ENCODE results near the gene TP53I13.

Gene TP53I13

DNA sequence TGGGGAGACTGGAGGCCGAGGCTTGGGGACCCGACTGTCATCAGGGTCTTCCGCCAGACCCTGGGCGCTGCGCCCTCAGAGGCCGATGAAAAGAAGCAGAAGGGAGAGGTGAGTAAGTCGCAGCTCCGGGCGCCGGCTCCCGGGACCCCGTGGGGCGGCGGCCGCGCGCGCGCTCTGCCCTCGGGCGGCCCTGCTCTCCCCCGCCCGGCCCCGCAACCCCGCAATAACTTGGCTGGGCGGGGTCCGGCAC lies 1.3 kb upstream of the TP53I13 start:
- no peak for DNase-seq (ENCODE audit: low spot score)

DNA sequence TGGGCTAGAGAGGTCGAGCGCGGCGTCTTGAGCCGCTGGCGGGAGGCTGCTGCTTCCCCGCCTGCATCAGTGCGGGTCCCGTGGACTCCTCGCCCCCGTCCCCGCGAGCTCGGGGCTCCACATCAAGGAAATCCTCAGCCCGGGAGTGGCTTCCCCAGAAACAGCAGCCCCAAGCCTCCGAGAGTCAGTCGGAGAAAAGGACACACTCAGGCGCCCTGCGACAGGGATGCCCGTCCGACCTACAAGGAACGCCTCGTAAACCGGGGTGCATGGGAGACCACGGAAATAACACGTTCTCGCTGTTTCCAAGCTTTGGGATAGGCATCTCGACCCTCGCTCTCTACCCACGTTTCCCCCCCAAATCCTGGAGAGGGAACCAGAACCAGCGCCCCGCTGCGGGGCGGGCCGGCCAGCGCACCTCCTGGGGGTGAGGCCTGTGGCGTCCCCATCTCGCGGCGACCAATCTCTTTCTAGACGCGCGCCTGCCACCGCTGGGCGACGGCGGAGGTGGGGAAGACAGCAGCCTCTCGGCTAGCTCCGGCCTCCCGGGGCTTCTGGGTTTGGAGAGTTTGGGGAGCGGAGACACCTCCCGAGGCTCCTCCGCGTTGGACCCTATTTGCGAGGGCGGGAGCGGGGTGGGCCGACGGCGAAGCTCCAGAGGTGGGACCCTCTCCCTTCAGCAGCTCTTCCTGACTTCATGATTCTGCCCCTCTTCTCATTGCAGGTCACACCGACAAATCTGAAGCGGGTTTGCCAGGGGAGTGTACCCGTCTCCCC lies 759 bp upstream of the TP53I13 start:
- peak; percentile 41 for DNase-seq (ENCODE audit: low spot score)

DNA sequence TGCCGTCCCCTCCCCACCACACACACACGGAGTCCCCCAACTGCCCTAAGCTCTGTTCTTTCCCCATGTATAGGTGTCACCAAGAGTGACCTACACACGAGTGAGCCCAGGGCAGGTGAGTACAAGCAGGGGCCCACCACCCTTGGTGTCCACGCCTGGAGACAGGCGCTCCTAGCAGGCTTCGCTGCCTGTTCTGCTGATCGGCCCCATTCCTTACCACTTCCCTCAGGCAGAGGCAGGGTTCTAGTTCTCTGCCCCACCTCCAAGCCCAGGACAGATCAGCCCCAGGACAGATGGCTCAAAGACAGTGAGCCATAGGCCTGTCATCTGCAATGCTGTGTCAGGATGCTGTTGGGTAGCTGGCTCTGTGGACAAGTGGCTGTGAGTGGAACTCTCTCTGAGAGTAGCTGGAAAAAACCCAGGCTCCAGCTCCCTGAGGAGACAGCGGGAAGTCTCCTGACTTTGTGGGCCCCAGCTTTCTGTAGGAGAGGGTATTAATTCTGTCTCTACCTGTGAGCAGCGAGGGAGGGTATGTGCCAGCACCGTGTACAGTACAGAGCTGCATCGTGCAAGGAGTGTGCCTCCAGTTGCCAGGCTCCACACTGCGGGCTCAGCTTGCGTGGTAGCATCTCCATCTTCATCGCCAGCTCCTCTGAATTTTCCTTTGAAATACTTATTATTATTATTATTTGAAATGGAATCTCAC lies 897 bp downstream of the TP53I13 start:
- DNase-seq (ENCODE audit: low spot score): no peak

DNA sequence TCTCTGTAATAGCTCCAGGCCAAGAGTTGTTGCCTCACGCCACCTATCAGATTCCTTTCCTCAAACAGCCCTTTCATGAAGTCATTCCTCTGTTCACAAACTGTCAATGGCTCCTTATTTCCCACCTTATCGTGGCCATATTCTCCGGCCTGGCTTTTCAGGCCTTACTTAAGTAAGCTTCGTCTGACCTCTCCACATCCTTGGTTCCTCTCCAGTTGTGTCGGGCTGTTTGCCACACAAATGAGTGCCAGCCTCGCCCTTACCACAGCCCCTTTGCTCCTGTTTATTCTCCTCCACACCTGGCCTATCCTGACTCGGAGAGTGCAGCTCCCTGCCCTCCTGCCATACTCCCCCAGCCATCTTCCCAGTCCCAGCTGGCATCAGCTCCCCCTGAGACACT lies 2.0 kb downstream of the TP53I13 start:
- peak; percentile 9 for DNase-seq (ENCODE audit: low spot score)

DNA sequence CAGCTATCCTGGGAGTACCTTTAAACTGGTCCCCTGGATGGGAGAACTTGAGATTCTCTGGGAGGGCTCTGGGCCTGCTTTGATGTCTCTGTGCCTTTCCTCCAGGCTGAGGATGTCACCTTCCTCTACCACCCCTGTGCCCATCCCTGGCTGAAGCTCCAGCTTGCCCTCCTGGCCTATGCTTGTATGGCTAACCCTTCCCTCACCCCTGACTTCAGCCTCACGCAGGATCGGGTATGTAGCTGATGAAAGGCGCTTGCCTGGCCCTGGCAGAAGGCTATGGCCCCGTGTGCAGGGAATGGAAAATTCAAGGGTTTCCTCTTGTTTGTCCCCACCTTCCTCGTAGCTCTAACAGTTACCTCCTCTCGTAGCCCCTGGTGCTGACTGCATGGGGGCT lies 3.0 kb downstream of the TP53I13 start:
- DNase-seq (ENCODE audit: low spot score): peak; percentile 8

DNA sequence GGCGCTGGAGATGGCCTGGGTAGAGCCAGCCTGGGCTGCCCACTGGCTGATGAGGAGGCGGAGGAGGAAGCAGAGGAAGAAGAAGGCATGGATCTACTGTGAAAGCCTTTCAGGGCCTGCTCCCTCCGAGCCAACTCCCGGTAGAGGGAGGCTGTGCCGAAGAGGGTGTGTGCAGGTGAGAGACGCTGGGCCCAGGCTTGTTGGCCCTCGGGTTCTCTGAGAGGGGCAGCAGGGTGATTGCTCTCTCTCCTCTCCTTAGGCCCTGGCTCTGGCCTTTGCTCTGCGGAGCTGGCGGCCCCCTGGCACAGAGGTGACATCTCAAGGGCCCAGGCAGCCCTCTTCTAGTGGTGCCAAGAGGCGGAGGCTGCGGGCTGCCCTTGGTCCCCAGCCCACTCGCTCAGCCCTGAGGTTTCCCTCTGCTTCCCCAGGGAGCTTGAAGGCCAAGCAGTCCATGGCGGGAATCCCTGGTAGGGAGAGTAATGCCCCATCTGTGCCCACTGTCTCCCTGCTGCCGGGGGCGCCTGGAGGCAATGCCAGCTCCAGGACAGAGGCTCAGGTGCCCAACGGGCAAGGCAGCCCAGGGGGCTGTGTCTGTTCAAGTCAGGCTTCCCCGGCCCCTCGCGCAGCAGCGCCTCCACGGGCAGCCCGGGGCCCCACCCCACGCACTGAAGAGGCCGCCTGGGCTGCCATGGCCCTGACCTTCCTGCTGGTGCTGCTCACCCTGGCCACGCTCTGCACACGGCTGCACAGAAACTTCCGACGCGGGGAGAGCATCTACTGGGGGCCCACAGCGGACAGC lies 3.6 kb downstream of the TP53I13 start:
- peak; percentile 20 for DNase-seq (ENCODE audit: low spot score)

DNA sequence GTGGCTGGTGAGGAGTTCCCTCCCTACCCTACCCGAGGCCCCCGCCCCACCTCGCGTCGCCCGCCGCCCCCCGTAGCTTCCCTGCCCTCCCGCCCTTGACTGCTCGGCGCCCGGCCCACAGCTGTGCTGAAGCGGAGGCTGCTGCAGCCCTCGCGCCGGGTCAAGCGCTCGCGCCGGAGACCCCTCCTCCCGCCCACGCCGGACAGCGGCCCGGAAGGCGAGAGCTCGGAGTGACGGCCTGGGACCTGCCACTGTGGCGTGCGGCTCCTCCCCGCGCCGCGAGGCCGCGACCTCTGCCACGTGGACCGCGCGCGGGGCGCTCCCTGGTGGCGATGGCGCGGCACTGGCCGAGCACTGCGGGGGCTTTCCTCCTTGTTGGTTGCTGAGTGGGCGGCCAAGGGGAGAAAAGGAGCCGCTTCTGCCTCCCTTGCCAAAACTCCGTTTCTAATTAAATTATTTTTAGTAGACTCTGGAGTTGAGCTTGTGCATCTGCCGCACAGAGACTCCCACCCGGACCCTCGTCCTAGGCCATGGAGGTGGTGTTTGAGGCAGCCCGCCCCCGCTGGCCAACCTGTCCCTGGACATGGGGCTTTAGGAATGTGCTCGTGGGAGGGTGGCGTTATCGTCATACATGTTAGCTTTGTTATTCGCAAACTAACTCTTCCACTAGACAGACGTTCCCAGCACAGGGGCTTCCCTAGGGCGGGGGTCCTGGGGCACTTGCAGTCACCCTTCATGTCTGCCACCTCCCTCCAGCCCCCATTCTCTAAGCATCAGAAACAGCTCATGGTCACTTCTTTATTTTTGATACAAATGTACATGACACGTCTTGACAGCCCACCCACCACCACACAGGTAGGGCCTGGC lies 4.4 kb downstream of the TP53I13 start:
- DNase-seq (ENCODE audit: low spot score): peak; percentile 65

DNA sequence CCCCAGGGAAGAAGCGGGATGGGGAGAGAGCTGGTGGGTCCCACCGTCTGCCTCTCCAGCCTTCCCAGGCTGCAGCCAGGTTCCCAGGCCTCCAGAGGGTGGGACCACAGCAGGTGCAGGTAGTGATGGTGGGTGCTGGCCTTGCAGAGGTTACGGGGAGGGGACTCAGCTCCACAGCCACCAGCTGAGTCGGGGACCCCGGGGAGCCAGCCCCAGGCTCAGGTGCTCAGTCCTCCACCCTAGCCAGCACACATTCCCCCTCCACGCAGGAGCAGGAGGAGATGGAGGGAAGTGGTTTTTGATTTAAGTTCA lies 5.0 kb downstream of the TP53I13 start:
- DNase-seq (ENCODE audit: low spot score): no peak

DNA sequence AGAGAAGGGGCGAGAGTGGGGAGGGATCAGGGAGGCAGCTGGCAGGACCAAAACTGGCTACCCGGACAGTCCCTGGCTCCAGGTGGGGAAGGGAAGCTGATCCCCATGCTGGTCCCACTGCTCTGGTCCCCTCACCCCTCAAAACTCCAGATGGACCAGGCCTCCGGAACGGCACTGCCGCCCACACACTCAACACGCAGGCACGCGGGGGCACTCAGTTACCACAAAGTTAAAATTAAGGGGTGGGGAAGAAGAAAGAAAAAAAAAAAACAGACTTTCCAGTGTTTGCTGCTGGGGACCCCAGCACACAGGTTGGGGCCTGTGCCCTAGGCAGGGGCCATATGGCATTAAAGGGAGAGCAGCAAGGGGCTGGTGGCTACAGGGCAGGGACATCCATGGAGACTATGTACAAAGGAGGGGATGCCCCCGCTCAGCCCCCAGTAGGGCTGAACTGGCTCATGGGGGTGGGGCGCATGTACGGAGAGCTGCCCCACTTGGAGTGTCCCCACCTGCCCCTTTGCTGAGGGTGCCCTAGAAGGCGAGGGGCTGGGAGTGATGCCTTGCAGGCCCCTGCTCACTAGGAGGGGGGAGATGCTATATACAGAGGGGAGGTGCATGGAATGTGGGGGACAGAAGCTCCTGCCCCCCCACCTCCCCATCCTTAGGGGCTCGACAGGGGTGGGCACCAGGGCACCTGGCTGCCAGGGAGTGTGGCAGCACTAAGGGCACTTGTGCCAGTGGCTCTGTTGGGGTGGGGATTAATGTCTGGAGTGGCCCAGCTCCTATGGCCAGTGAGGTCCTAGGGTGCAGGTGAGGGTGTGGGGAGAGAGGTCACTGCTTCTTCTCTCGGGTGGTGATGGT lies 5.6 kb downstream of the TP53I13 start:
- peak; percentile 20 for DNase-seq (ENCODE audit: low spot score)

DNA sequence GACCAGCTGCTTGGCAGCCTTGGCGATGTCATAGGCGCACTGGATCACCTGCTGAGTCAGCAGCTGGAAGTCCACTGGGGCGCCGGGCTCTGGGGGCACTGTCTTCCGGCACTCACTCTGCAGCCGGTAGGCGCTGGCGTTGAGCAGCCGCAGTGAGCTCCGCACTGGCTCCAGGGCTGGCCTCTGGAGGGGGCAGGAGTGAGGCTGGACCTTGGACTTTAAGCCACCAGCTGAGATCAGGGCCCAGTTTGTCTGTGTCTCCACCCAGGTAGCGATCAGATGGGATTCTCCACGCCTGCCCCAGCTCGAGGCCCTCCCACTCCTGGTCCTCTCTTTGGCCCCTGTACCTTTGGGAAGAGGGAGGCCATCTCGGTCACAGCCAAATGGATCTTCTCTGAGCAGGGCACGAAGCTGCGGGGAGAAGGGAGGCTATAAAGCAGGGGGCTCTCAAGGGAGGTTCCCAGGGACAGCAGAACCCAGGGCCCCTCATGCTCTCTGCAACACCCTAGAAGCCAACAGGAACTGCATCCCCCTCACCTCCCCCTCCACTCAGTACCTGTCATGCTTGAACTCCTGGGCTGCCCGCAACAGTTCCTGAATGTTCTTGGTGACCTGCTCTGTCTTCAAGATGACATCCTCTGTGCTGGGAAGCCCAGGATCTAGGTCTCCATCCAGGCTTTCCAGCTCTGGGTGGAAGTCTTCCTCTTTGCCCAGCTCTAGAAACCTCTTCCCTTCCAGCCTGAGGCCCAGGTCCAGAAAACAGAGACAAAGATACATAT lies 6.4 kb downstream of the TP53I13 start:
- peak; percentile 10 for DNase-seq (ENCODE audit: low spot score)

DNA sequence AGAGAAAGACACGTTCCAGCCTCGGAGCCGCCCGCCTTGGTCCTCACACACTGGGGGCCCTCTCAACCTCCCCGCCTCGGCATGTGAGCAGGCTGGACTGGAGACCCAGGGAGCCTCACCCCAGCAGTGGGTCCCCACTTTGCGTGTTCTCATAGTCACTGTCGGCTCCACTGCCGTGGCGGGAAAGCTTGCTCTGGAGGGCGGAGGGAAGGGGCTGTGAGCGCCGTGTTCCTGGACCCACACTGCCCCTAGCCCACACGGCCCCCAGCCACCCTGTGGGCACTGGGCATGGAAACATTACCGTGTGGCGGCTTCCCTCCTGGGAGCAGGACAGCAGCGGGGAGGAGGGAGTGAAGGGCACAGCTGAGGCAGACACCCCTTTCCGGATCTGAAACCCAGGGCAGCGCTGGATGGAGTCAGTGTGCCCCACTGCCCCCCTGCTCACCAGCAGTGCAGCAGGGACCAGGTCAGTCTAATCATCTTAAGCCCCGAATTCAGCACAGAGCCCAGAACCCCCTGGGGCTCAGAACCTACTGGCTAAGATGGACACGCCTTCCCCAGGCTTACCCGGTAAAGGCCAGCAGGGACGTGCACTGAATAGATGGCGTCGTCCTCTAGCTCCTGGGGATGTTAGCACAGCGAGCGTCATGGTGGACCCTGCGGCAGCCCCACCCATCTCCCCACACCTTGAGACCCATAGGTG lies 7.2 kb downstream of the TP53I13 start:
- no peak for DNase-seq (ENCODE audit: low spot score)

DNA sequence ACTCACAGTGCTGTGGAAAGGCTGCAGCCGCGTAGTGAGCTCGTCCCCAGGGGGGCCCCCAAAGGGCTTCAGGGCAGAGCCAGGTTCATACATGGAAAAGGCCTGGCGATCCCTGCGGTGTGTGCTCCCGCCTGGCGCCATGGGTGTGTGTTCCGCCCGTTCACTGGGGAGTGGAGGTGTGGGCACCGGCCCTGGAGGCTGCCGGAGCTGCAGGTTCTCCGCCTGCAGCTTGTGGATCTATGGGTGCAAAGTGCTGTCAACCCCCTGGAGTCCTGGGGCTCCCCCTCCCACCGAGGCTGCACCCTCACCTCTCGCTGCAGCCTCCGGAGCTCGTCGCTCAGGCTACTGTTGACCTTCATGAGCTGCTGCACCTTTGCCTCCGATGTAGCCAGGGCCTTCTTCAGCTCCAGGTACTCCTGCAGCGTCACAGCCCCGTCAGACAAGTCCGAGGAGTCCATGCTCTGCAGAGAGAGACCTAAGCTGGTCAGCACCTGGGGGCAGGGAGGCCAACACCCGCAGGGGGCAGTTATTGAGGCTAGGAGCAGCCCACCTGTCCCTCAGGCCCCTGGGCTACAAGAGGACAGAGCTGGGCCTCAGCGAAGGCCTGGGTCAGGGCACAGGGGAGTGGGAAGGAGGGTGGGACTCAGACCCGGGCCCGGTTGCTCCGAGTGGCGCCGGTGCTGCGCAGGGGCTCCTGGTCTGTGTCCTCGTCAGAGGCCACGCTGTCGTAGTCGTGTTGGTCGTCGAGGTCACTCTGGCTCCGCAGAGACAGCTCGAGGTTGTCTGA lies 7.9 kb downstream of the TP53I13 start:
- DNase-seq (ENCODE audit: low spot score): no peak

DNA sequence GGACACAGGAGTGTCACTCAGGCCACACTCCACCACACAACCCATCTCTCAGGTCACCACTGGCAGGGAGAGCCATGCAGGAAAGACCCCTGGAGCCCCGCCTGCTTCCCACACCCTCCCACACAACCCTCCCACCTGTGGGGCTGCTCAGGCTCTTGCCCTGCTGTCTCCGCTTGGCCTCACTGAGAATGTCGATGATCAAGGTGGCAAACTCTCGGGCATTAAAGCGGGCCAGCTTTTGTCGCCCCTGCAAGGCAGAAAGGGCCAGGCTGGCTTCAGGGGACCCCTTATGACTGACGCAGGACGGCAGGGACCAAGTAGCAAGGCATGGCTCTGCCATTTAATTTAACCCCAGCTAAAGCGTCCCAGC lies 8.5 kb downstream of the TP53I13 start:
- no peak for DNase-seq (ENCODE audit: low spot score)

DNA sequence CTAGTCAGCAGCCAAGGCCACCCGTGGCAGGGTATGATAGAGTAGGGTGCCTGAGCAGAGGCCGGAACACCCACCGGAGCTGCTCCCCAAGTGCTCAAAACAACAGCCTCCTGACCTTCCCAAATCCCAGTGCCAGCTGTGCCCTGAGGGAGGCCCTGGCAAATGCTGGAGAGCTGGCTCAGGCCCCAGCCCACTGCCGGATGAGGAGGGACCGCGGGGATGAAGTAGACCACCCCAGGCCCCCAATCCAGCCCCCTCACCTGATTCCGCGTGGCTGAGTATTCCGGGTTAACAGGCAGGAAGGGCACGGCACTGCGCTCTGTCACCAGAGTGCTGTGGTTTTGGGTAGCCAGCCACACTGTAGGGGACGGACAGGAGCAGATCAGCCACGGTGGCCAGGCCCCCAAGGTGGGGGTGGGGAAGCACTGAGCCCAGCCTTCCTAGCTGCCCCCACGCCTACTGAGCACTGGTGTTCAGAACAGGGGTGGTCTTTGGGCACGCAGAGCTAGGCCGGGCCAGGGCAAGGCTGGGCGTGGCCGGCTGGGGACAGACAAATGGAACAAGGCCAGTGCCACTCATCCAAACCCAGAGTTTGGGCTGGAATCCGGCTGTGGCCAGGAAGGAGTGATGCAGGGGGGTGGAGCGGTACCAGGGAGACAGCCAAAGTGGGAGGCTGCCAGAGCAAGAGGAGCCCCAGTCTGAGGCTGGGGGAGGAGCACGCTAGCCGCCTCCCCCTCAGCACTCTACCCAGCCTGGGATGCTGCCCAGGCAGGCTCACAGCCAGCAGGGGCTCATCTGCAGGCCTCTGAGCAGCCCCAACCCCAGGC lies 9.1 kb downstream of the TP53I13 start:
- peak; percentile 86 for DNase-seq (ENCODE audit: low spot score)

DNA sequence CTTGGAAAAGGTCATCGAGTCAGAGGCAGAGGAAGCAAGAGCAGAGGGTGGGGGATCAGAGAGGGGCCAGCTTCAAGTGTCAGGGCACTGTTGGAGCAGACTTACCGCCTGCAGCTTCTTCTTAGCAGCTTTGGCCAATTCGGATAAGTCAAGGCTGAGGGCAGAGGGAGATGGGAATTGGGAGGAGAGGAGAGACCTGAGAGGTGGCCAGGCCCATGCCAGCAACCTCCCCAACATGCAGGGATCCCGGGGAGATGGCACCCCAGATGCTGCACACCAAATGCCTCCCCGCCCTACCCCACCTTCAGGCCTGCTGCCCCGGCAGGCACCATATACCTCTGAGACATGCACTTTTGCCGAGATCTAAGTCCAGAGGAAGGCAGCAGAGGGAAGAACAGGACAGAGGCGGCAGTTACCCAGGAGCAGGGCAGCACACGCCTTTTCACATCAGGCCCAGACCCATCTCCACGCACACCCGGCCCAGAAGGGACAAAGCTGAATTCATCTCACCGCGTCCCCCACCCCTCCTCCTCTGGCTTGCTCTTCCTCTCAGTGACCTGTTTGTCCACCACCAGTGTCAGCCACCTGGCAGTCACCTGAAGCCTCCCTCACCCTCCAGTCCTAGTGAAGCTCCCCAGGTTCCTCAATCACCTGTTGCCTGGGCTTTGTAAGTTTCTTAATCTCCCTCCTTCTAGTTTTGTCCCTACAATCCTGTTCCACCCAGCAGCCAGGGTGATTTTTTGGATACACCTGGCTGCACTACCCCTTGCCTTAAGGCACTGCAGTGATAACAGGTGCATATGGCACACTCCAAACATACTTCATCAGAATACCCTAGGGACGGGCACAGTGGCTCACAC lies 10.4 kb downstream of the TP53I13 start:
- DNase-seq (ENCODE audit: low spot score): no peak

DNA sequence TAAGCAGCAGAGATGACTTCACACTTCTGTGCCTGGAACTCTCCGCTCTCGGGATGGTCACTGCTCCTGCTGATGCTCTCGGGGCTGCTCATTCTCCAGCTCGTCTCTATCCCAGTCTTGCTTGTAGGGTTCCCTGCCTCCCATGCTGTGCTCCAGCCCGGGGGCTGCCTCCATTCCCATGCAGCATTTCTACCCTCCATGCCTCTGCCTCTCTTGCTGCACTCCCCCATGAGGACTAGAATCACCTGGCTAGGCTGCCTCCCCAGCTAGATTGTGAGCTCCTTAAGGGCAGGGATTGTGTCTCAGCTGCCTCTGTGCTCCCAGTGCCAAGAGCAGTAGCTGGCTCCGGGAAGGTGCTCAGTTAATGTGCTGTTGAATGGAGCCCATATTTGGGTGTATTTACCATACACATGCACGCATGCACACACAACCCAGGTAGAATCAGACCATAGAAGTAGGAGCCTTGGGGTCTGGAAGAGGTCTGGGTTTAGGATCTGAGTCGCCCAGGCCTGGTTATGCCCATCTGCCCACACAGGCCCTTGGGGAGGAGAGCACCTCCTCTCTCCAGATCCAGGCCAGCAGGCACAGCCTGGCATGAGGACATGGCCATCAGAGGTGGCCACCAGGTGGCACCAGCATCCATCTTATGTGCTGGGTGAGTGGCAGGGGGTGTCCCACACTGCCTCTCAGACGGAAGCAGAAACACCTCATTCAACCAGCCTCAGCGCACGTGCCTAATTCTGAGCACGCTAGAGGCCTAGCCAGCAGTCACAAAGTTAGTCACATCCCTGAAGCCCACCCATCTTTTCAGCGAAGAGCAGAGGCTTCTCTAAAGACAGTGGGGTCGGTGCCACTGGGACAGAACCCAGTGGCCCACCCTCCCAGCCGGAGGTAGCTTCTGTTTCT lies 11.6 kb downstream of the TP53I13 start:
- peak; percentile 96 for DNase-seq (ENCODE audit: low spot score)

Measured in Ammon's horn (tissue), 1 donor.